ENCODE data around the gene ACAN.

Gene ACAN

DNA sequence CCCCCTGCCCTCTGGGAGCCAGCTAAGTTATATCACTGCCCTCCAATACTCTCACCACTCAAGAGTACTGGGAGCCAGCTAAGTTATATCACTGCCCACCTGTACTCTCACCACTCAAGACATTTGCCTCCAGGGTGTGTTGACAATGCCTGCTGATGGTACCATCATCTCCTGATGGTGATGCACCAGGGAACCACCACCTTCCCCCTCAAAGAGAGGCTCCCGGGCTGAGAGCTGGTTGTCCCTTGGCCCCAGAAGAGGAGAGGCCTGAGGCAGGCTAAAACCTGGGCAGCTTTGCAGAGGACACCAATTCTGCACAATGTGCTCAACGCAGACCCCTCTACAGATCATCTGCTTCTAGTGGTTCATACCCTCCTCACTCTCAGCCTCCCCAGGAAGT, 99.6 kb downstream of the ACAN start:
- no peak for DNase-seq

DNA sequence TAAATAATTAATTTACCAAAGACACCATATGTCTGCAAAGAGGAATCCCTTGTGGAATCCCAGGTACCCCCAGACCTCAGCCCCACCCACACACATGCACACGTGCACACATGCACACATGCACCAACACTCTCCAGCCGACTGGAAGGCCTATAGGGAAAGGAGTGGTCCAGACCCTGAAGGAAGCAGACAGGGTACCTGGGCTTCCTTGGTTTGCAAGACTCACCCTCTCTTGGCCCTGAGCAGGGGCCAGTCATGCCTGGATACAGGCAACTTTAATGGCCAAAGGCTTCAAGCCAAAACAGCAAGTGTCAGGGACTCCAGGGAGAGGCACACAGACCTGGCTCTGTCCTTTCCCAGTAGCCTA, 101.0 kb downstream of the ACAN start:
- DNase-seq, result no peak

DNA sequence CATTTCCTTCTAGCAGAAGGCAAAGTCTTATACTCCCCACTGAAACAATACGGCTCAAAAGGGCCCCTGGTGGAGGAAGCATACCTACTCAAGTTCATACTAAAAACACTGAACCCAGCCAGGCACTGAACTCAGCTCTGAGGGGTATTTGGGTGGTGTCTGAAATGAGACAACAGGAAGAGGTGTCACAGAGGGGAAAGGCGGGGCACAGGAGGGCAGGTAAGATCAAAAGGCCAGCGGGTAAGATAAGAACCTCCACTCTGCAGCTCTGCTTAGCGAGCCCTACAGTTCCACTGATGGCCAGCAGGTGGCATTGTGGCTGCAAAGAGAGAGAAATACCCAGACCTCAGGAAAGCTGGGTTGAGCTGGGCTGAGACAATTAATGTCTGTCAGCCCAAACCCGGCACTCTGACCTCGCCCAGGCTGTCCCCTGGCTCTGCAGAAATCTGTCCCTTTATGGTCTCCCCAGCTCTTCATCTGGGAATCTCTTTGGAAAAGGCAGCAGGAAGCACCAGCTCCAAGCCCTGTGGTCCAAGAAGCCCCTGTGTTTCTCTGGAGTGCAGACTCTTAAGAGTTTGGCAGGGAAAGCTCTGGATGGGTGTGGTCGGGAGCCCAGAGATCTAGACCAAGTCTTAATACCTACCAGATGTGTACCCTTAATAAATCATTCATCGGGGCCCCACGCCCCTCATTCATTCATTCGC, 101.5 kb downstream of the ACAN start:
- DNase-seq, result peak; percentile 72

DNA sequence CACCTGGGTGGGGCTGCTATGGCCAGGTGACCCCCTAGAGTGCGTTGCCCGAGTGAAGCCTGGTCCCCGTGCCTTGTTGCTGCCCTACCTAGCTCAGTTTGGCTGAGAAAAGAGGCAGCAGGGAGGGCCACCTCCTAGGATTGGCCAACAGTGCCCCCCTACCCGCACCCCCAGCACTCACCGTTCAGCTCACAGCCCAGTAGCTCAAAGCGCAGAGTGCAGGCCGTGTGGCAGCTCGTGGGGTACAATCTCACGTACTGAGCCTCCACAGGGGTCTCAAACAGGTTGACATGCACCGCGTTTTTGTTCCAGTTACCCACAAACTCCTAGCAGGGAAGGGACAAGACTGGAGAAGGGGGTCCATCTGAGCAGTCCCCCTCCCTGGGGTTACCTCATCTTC, 102.3 kb downstream of the ACAN start:
- DNase-seq, result no peak

DNA sequence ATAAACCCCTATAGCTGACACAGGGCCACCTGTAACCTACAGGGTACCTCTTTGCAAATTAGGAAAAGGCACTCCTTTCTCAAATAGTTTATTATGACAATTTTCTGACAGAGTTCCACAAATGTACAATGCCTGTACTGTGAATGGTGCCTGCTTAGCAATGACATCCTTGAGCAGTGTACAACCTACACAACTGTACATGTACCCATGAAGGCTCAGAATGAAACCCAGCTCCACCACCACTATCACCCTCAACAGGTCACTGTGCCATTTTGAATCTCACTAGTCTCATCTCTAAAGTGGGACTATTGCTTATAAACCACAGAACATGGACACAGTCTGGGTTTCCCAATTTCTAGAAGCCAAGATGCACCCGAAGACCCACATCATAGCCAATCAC, 102.9 kb downstream of the ACAN start:
- no peak for DNase-seq

DNA sequence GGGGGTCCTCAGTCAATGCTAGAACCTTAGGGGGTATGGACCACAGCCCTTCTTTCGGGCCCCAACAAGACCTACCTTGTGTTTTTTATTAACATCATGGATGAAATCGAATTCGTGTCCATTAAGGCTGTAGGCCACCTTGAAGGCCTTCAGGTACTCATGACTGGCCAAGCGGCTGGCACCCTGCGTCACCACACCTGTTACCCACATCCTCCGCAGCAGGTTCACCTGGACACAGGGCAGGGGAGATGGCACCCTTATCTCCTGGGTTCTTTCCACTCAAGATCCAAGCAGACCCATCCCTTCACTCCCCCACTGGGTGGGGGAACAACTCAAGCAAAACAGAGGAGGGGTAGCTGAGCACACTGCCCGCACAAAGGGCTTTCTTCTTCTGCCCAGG, 103.3 kb downstream of the ACAN start:
- no peak for DNase-seq

DNA sequence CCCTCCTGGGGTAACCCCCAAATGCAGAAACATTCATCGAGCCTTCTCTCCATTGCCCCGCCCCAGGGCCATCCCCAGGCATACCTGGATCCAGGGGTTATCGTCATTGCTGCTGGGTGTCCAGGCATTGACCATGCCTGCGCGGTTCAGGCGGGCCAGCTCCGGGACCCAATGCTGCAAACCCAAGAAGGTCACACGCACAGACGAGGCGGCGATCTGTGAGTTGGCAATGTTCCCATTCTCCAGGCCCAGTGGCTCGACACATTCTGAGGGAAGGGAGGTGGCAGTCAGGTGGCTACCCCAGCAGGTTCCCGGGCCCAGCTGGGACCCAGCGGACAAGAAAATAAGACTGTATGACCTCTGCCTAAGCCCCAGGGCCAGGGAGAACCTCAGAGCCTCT, 103.9 kb downstream of the ACAN start:
- no peak for DNase-seq

DNA sequence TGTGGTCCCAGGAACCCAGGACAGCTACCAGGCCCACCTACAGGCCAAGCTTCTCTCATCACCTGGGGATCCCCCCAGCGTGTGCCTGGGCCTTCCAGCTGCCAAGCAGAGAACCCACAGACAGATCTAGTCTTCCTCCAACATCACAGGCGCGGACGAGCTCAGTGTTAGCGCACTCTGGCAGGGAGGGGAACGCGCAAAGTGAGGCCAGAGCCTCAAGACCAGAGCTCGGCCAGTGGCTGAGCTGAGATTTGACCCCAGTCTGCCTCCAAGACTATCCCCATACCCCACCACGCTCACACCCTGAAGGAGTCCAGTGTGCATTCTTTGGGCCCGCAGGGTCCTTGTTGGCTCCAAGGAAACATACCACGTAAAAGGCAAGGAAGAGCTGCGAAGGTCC, 104.9 kb downstream of the ACAN start:
- no peak for DNase-seq

DNA sequence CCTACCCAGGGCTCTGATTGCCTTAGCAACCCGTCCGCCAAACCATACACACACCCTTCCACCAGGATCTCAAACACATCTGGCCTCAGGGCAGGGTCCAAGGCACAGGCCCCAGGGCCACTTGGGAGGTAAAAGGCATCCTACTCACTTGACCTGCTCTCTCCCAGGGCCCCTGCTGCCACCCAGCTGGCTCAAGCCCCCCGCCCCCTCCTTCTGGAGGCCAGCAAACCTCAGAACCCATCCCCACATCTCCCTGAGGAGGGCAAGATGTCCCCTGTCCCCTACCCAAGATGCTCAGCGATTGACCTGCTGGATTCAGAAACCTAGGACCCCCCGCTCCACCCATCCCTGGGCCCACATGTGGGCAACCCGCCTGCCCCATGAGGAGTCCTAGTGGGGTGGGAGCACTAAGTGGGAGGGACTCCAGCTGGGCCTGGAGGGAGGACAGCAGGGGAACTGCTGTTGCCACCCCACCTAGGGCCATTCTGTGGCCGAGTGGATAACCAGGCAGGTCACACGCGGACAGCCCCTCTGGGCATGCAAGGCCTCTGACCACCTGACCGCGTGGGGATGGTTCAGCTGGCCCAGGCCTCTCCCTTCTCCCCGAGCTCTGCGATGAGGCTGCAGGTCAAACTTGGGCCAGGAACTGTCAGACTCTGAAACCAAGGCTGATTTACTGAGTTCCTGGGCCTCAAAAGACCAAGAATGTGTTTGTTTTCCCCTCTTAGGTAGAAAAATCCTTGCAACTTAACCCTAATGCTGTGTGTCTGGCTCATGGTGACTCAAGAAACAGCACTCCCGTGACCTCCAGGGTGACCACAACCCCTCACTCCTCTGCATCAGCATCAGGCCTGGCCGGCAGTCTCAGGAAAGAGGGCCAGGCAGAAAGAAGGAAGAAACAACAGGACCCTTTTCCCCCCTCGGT, 105.7 kb downstream of the ACAN start:
- DNase-seq, result no peak

DNA sequence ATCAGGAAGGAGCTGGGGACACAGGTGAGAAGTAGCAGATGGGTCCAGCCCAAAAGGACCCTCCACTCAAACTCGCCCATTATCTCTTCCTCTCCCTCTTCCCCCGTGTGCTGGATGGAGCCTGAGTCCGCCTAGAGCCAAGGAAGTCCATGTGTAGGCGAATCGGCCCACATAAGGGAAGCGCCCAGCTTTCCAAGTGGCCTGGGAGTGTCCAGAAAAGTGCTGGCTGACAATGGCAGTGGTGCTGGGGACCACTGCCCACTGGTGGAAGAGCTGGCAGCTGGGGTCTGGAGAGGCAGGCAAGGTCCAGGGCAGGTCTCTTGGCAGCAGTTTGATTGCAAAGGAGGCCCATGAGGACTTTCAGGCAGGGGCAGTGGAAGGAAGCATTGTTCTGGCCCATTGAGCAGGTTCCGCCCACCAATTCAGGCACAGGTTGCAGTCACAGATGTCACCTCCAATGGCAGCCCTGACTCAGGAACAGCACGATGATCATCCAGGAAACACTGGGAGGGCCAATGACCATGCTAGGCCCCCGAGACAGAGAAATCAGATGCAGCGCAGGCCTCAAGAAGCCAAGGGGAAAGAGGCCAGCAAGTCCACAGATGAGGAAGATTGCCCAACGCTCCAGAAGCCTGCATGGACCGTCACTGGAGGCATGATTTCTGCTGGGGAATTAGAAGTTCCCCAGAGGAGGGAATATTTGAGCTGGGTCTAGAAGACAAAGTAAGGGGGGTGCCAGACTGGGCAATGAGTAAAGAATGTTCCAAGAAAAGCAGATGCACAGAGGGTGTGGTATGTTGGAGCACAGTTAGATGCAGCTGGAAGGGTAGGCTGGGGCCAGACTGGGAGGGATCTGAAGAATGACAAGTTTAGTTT, 107.0 kb downstream of the ACAN start:
- peak; percentile 27 for DNase-seq

DNA sequence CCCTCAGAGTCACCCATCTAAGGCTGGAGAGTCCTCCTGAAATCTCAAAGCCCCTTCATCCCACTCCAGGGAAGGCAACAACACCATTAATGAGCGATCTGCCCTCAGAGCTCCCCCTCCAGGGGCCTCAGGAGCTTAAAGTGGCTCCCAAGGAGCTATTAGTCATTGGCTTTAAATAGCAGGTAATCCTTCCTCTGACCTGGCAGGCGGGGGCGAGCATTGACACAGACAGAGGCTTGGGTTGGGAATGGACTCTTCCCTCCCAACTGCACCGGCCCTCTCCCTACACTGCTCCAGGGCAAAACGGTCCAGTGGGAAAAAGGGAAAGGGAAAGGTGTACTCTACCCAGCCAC, 108.5 kb downstream of the ACAN start:
- DNase-seq, result peak; percentile 41

DNA sequence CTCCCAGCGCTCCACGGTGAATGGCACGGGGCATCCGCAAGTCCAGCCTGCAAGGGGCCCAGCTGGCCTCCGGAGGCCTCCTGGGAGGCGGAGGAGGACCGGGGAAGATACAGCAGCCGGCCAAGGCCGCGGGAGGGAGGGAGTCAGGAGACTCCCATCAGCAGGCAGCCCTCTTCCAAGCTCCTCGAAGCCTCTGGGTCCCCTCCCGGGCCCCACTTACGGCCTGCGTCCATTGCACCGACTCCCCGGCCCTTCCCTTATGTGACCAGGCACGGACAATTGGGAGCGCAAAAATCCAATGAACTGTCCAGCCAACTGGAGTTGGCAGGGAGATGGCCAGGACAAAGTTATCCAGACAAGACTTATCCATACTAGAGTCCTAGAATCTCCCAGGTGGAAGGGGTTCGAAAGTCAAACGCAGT, 109.3 kb downstream of the ACAN start:
- peak; percentile 50 for DNase-seq

DNA sequence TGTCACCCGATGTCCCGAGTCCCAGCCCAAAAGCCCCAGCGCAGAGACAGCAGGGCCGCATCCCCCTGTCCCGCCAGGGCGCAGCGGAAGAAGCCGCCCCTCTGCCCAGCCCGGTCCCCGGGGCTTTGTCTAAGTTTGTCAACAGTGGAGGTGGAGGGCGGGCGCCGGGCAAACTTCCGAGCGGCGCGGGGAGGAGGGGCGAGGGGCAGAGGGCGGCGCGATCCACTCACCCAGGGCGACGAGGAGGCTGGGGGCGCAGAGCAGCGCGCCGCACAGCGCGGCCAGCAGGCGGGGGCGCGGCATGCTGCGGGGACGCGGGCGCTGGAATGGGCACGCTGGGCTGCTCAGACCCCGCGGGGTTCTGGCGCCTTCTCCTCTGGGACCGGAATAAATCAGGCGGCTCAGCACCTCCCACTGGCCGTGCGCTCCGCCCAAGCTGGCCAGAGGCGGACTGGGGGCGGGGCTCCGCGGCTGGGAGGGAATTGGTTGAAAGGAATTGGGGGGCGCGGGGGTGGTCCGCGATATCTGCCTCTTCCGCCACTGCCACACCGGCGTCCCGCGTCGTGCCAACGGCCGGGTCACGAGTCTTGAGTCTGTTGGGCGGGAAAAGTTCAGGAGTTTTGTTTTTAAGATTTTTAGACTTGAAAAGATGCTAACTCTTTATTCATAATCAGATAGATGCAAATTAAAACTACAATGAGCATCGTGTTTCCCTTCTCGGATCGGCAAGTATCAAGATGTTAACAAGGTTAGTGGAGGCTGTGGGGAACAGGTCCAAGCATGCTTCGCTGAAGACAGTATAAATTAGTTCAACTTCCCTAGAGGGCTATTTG, 110.0 kb downstream of the ACAN start, which contains the start of gene MFGE8:
TSS of gene MFGE8 (minus strand) at position 363 of the 833 bp plus-strand sequence. CDS start at position 303, 60 bp downstream.
- peak; percentile 75 for DNase-seq

DNA sequence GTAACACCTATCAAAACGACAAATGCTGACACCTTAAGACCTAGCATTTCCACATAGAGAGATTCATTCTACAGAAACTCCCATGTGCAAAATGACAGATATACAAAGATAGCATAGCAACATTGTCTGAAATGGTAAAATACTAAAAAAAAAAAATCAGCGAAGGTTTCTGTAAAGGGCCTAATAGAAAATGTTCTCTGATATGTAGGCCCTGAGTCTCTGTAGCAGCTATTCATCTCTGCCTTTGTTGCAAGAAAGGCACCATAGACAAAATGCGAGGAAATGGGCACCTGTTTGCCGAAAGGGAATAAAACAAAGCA, 110.6 kb downstream of the ACAN start:
- DNase-seq, result no peak

DNA sequence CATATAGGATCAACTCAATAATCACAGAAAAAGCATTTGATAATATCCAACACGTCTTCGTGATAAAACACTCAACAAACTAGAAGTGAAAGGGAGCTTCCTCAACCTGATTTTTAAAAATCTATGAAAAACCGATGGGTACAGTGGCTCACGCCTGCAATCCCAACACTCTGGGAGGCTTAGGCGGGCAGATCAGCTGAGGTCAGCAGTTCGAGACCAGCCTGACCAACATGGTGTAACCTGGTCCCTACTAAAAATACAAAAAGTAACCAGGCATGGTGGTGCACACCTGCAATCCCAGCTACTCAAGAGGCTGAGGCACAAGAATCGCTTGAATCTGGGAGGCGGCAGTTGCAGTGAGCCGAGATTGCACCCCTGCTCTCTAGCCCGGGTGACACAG, 112.1 kb downstream of the ACAN start:
- DNase-seq, result no peak

DNA sequence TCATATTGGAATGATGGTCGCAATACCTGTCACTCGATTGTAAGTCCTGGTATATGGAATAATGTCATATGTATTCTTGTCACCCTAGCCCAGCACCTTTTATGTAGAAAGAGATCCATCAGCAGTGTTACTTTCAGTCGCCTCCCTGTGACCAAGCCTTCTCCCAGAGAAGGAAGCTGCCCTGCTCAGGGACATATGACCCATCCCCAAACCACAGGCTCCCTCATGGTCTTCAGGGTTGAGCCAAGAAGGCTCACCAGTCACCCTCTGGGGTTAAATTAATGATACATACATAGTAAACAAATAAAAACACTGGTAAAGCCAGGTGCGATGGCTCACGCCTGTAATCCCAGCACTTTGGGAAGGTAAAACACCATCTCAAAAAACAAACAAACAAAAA, 114.5 kb downstream of the ACAN start:
- no peak for DNase-seq

DNA sequence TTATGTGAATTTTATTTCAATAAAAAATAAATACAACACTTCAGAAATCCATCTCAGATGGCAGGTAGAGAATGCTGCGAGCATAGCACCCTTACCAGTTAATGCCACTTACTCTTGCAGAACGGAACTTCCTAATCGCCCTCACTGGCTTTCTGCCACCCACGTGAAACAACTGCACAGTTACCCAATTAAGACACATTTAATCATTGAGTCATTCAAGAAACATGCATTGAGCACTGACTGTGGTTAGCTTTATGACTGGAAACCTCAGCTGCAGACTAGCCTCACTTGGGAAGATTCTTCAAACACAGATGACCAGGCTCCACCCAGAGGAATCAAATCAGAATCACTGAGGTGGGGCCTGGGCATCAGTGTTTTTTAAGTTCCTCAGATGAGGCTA, 115.5 kb downstream of the ACAN start:
- DNase-seq, result peak; percentile 98

DNA sequence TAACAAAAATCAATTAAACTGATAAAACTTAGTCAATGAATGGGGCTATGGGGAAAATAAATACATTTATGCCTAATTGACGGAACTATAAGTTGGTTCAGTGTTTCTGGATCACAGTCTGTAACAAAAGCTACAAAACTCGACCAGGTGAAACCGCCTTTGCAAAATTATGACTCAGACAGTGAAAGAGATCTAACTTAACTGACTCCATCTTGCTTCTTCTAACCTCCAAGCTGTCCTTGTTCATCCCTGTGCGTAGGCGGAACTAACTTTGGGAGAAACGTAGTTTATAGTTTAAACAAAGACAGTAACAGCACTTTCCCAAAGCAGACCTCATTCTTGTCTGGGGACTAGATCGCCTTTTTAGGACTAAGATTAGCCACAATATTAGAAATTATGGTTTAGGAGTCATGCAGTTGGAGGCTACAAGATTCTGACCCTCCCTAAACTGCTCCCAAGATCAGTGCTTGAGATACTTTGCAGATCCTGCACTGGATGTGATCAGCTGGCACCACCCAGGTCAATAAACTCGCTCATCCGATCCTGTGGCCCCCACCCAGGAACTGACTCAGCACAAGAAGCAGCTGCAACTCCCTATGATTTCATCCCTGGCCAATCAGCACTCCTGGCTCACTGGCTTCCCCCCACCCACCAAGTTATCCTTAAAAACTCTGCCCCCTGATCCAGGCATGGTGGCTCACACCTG, 117.1 kb downstream of the ACAN start:
- DNase-seq, result peak; percentile 79

DNA sequence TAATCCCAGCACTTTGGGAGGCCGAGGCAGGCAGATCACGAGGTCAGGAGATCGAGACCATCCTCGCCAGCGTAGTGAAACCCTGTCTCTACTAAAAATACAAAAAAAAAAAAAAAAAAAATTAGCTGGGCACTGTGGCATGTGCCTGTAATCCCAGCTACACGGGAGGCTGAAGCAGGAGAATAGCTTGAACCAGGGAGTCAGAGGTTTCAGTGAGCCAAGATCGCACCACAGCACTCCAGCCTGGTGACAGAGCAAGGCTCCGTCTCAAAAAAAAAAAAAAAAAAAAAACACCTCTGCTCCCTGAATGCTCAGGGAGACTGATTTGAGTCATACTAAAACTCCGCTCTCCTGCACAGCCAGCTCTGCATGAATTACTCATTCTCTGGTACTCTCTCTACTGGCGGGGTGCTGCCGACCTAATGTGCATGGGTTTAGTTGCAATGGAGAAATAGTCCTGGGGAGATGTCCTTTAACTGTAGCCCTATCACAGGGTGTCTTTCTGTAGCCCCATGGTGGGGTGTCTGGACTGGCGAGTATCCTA, 117.7 kb downstream of the ACAN start:
- peak; percentile 91 for DNase-seq

Measured in fibroblast of skin of back (primary cell).